Stomach smooth muscle (tissue), 2 donors: ENCODE results near the gene CLCN3.

Source experiments
- H3K27ac ChIP-seq: one replicate; pipeline ENCODE4 v1.7.0; 2013; ENCODE audit warnings: mild to moderate bottlenecking, low read length, inconsistent platforms
- H3K27me3 ChIP-seq, 2 donors: one replicate each; pipeline ENCODE4 v1.7.0; 2013; ENCODE audit warnings: low read length in 2 of 2; ENCODE audit not compliant: insufficient read depth in 2 of 2, control insufficient read depth in 1 of 2
- H3K36me3 ChIP-seq, 2 donors: one replicate each; pipeline ENCODE4 v1.7.0; 2013; ENCODE audit warnings: low read length in 2 of 2; ENCODE audit not compliant: control insufficient read depth in 2 of 2, insufficient read depth in 2 of 2
- H3K4me1 ChIP-seq: one replicate; pipeline ENCODE4 v1.7.0; 2013; ENCODE audit warnings: low read length; ENCODE audit not compliant: control insufficient read depth, insufficient read depth
- H3K4me3 ChIP-seq, 2 donors: one replicate each; pipeline ENCODE4 v1.7.0; 2013; ENCODE audit warnings: low read length in 2 of 2
- H3K9ac ChIP-seq, 2 donors: one replicate each; pipeline ENCODE4 v1.7.0; 2013; ENCODE audit warnings: low read length in 2 of 2, mild to moderate bottlenecking in 1 of 2
- H3K9me3 ChIP-seq, 2 donors: one replicate each; pipeline ENCODE4 v1.7.0; 2013; ENCODE audit warnings: low read length in 2 of 2; ENCODE audit not compliant: control insufficient read depth in 2 of 2
- donor health status: healthy.
- donor health status: Pancreatic carcinoma.

CLCN3 gene

GRCh38 chr4:169657470-169658107, 37.2 kb downstream of the CLCN3 start:
- Histone ChIP-seq H3K36me3 (no peaks in the 10 kb centered on the region), H3K4me1 (no peaks in the 10 kb centered on the region), H3K9ac (no peak overlapping the region), H3K27me3 (no peaks in the 10 kb centered on the region), H3K4me3 (no peak overlapping the region), H3K9me3 (no peaks in the 10 kb centered on the region), H3K27ac (no peak overlapping the region)

DNA sequence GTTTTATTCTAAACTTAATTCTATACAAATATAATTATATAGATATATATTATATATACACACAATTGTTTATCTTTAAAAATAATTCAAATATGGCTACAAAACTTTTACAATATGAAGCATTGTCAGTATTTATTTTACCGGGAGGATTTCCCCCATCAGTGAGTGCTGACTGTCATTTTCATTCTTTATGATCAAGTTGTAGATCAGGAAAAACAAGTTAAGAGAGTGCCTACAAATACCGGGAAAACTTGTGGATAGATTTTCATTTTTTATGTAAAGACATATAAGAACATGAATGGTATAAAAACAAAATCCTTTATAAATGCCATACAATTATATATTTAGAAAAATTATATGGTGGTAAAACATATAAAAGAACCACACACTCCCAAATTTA, 37.8 kb downstream of the CLCN3 start:
- no peaks in the 10 kb centered on the region for H3K27me3 ChIP-seq
- H3K4me1 ChIP-seq = no peaks in the 10 kb centered on the region
- no peaks in the 10 kb centered on the region for H3K36me3 ChIP-seq
- H3K9me3 ChIP-seq = no peaks in the 10 kb centered on the region
- H3K9ac ChIP-seq = no peak overlapping the region
- no peak overlapping the region for H3K4me3 ChIP-seq
- no peak overlapping the region for H3K27ac ChIP-seq

- Histone ChIP-seq H3K27ac (no peak overlapping the region), H3K27me3 (no peaks in the 10 kb centered on the region), H3K9me3 (no peaks in the 10 kb centered on the region), H3K9ac (peak overlapping the region in 1 of 2 donors; percentile 53), H3K4me1 (no peaks in the 10 kb centered on the region), H3K4me3 (no peak overlapping the region), H3K36me3 (no peaks in the 10 kb centered on the region)
Observed at GRCh38 chr4:169658975-169659715, 38.8 kb downstream of the CLCN3 start.

GRCh38 chr4:169659716-169660670, 39.6 kb downstream of the CLCN3 start:
- H3K4me3 ChIP-seq = peak overlapping the region; percentile 57 to 68
- H3K27me3 ChIP-seq = no peaks in the 10 kb centered on the region
- peak overlapping the region; percentile 1 for H3K27ac ChIP-seq
- H3K4me1 ChIP-seq = no peaks in the 10 kb centered on the region
- peak overlapping the region; percentile 1 to 53 for H3K9ac ChIP-seq
- no peaks in the 10 kb centered on the region for H3K36me3 ChIP-seq
- no peaks in the 10 kb centered on the region for H3K9me3 ChIP-seq

- no peaks in the 10 kb centered on the region for H3K36me3 ChIP-seq
- H3K4me3 ChIP-seq = no peak overlapping the region
- no peaks in the 10 kb centered on the region for H3K9me3 ChIP-seq
- H3K4me1 ChIP-seq = no peaks in the 10 kb centered on the region
- no peaks in the 10 kb centered on the region for H3K27me3 ChIP-seq
- no peak overlapping the region for H3K27ac ChIP-seq
- H3K9ac ChIP-seq = no peak overlapping the region
Observed at GRCh38 chr4:169660929-169661328, 40.6 kb downstream of the CLCN3 start.

GRCh38 chr4:169661761-169662160, 41.4 kb downstream of the CLCN3 start:
- no peak overlapping the region for H3K4me3 ChIP-seq
- H3K9ac ChIP-seq = no peak overlapping the region
- no peaks in the 10 kb centered on the region for H3K36me3 ChIP-seq
- no peaks in the 10 kb centered on the region for H3K9me3 ChIP-seq
- no peaks in the 10 kb centered on the region for H3K27me3 ChIP-seq
- no peak overlapping the region for H3K27ac ChIP-seq
- no peaks in the 10 kb centered on the region for H3K4me1 ChIP-seq

DNA sequence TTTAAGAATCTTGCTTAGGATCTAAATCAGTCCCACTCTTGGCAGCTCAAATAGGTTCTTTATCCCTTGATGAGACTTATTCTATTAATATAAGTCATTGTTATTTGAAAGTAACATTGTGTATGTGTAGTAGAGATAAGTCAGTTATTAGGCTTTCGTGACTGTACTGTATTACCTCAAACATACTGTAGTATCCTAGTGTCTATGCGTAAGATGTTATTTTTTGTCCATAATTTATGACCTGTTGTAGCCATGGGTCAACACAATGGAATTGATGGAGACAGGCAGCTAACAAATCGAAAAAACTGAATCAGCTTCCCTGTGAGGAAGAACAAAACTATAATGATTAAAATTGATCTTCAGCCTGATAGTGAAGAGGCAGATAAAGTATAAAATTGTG, 41.8 kb downstream of the CLCN3 start:
- Histone ChIP-seq H3K27me3 (no peaks in the 10 kb centered on the region), H3K27ac (no peak overlapping the region), H3K9me3 (no peaks in the 10 kb centered on the region), H3K4me3 (no peak overlapping the region), H3K4me1 (no peaks in the 10 kb centered on the region), H3K36me3 (no peaks in the 10 kb centered on the region), H3K9ac (no peak overlapping the region)

GRCh38 chr4:169663402-169663801, 43.0 kb downstream of the CLCN3 start:
- Histone ChIP-seq H3K9me3 (peaks cover 0 to 4% of the 10 kb centered on the region in 2 donors), H3K4me3 (no peak overlapping the region), H3K9ac (no peak overlapping the region), H3K4me1 (no peaks in the 10 kb centered on the region), H3K27ac (no peak overlapping the region), H3K27me3 (no peaks in the 10 kb centered on the region), H3K36me3 (no peaks in the 10 kb centered on the region)

DNA sequence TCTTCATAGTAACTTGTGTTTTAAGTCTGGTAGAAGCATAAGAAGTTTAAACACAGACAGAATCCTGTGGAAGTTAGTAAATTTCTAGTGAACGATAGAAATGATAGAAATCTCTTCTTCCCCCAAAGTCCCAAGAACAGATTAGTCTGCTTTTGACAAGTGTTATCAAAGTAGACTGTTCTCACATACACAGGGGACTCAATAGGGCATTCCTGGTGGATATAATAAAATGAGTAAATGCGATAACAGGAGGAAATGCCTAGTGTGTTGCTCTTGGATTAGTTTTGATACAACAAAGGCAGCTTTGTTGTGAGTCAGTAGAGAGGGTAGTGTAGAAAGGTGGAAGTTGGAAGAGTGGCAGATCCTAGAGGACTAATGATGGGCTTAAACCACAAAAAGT, 43.5 kb downstream of the CLCN3 start:
- no peak overlapping the region for H3K27ac ChIP-seq
- H3K4me3 ChIP-seq = no peak overlapping the region
- H3K4me1 ChIP-seq = no peaks in the 10 kb centered on the region
- peaks cover 0 to 4% of the 10 kb centered on the region in 2 donors for H3K9me3 ChIP-seq
- no peaks in the 10 kb centered on the region for H3K27me3 ChIP-seq
- H3K9ac ChIP-seq = no peak overlapping the region
- H3K36me3 ChIP-seq = no peaks in the 10 kb centered on the region

DNA sequence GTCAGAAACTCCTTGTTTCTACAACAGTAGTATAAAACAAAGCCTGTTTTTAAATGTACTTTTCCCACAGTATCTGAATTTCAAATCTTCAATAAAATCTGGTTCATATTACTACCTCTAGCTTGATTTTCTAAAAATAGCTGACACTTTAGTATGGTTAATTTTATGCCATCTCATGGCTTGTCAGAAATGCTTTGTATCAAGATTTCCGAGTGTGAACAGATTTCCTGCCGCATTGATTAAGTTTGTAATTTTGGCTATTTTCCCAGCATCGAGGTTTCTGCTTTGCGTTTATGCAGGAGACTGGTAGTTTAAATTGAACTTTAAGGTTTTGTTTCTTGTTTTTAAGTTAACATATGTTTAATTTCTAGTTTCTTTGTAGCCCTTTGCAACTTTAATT, 44.2 kb downstream of the CLCN3 start:
- Histone ChIP-seq H3K36me3 (no peaks in the 10 kb centered on the region), H3K4me3 (no peak overlapping the region), H3K27me3 (no peaks in the 10 kb centered on the region), H3K27ac (no peak overlapping the region), H3K4me1 (no peaks in the 10 kb centered on the region), H3K9me3 (peaks cover 0 to 4% of the 10 kb centered on the region in 2 donors), H3K9ac (no peak overlapping the region)
